Stimulated activated CD8-positive, alpha-beta memory T cell treated with anti-CD3 and anti-CD28 coated beads, Interleukin-7, amount 100 ng/mL, for 48 hours (primary cell): ENCODE measurements around the gene RTKN2.

Source experiments
- DNase-seq, 2 donors: peaks; one replicate each; pipeline ENCODE4 v3.0.0-alpha.2; 2020; ENCODE audit warnings: low read depth in 1 of 2; ENCODE audit errors: extremely low read depth in 1 of 2

The RTKN2 gene

GRCh38 chr10:62182171-62182570, 86.5 kb downstream of the RTKN2 start:
- DNase-seq, result no peak

GRCh38 chr10:62180677-62181076, 88.0 kb downstream of the RTKN2 start:
- no peak for DNase-seq

GRCh38 chr10:62178568-62178967, 90.1 kb downstream of the RTKN2 start:
- no peak for DNase-seq

- no peak for DNase-seq
Measured at GRCh38 chr10:62177111-62177510, 91.5 kb downstream of the RTKN2 start.

- no peak for DNase-seq
Measured at GRCh38 chr10:62175251-62175650, 93.4 kb downstream of the RTKN2 start.

GRCh38 chr10:62172465-62172864, 96.2 kb downstream of the RTKN2 start:
- no peak for DNase-seq

- DNase-seq, result no peak
Measured at GRCh38 chr10:62171791-62172190, 96.9 kb downstream of the RTKN2 start.

GRCh38 chr10:62170732-62171131, 97.9 kb downstream of the RTKN2 start:
- no peak for DNase-seq

- DNase-seq, result no peak
Measured at GRCh38 chr10:62166331-62167131, 102.1 kb downstream of the RTKN2 start.

- DNase-seq, result no peak
Measured at GRCh38 chr10:62165803-62166202, 102.8 kb downstream of the RTKN2 start.

GRCh38 chr10:62163024-62163423, 105.6 kb downstream of the RTKN2 start:
- no peak for DNase-seq

GRCh38 chr10:62162261-62162981, 106.2 kb downstream of the RTKN2 start:
- no peak for DNase-seq

GRCh38 chr10:62159351-62159750, 109.3 kb downstream of the RTKN2 start:
- no peak for DNase-seq

- no peak for DNase-seq
Measured at GRCh38 chr10:62157601-62158000, 111.0 kb downstream of the RTKN2 start.

- DNase-seq, result no peak
Measured at GRCh38 chr10:62155054-62155680, 113.5 kb downstream of the RTKN2 start.

- no peak for DNase-seq
Measured at GRCh38 chr10:62154231-62154630, 114.4 kb downstream of the RTKN2 start.

- no peak for DNase-seq
Measured at GRCh38 chr10:62153191-62153590, 115.5 kb downstream of the RTKN2 start.

- no peak for DNase-seq
Measured at GRCh38 chr10:62149621-62150020, 119.0 kb downstream of the RTKN2 start.

- no peak for DNase-seq
Measured at GRCh38 chr10:62148155-62148554, 120.5 kb downstream of the RTKN2 start.

- no peak for DNase-seq
Measured at GRCh38 chr10:62147425-62147824, 121.2 kb downstream of the RTKN2 start.

- no peak for DNase-seq
Measured at GRCh38 chr10:62136931-62137330, 131.7 kb downstream of the RTKN2 start.

GRCh38 chr10:62133618-62134017, 135.0 kb downstream of the RTKN2 start:
- DNase-seq, result no peak
